Limb (tissue), 2 donors: ENCODE measurements around the gene PACRG.
A peak's percentile ranks its signal among the peaks of the same experiment; 100 is the strongest.

Source experiments
- DNase-seq, 2 donors: peaks; one replicate each; pipeline ENCODE4 v3.0.0-alpha.2; 2016; ENCODE audit errors: extremely low spot score in 2 of 2

The PACRG gene

DNA sequence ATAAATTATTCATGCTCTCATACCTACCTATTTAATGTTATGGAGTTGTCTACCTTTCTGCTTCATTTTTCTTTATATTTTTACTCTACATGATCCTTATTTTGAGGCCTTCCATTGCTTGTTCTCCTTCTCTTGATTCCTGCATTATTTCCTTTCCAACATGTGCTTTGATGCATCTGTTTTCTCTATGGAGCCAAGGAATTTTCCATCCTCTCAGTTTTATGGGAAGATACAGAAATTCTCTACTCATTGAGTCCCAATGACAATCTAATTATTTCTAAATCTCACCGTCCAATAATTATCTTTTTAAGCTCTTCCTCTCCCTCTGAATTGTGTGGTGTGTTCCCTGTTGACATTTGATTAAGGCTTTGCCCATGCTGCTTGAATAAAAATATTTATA, 136.0 kb downstream of the PACRG start:
- DNase-seq = no peak

DNA sequence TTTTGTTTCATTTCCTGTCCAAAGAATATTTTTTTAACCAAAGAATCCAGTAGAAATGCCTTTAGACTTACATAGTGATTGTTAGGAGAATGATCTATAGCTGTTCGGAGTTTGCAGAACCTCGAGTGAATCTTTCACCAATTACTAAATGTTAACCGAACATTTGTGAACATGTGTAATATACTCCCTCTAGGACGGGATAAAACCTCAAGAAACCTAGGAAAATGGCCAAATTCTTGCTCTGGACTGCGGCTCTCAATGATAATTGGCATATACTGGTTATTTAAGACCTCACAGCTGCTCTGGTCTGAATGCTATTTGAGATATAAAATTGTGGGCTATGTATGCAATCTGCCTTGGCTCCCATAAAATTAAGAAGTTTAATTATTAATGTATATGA, 137.1 kb downstream of the PACRG start:
- peak in 1 of 2 donors; percentile 72 for DNase-seq

DNA sequence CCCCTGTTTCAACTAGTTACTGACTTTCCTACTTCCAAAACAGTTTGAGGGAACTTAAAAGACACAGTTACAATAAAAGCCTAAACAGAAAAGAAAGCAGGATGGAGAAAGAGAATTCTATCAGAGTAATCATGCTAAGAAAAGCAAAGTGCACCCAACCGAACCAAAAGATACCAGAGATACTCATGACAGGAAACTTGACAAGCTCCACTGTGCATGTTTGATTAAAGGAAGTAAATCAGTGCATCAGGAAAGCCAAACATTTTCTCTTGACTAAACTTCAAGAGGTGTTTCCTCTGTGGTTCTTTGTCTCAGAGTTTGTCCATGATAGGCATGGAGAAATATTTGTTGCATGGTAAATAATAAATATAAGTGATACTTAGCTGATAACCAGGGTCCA, 138.9 kb downstream of the PACRG start:
- no peak for DNase-seq

DNA sequence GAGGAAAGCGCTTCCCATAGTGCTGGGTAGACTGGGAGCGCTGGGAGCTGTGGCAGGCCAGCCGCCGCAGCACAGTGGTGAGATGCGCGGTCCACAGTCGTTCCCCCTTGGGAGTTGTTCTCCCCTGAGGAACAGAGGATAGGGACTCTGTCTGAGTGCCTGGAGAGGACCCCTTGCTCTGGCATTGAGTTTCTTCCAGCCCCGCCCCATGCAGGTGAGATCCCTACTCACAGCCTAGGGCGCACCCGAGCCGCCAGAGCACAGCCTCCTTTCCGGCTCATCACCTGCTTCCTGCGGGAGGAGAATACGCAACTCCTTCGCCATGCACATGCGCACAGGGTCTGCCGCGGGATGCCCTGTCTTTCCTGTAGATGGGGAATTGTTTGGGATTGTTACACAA, 140.6 kb downstream of the PACRG start:
- DNase-seq = no peak

DNA sequence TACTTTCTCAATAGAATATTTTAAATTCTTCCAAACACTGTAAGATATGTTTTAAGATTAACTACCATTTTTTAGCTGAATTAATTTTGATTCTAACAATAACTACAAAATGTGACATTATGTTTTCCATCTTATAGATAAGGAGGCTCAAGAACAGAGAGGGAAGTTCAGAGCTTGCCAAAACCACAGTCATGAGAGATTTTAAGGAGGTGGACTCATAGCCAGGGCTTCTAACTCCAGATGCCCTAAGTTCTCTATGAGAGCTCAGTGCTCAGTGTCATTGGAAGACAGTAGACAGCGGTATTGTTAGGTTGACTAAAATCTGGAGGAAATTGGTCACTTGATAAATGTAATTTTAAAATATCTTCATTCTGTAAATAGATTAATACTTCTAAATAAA, 144.2 kb downstream of the PACRG start:
- no peak for DNase-seq

DNA sequence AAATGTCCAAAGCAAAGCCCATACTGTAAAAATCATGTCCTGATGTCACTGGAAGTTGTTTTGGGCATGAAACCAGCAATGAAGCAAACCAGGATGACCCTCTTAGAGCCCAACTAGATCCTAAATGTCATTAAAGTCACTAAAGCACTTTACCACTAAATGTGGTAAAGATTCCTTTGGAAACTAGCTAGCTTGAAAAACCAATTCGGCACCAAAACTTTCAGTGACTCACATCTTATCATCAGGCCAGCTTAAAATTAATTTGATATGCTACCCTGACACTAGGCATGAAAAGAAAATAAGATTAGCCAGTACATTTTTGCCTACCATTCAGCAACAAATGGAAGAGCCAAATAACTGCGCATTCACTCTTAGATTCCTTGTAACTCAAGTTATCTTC, 145.8 kb downstream of the PACRG start:
- no peak for DNase-seq

DNA sequence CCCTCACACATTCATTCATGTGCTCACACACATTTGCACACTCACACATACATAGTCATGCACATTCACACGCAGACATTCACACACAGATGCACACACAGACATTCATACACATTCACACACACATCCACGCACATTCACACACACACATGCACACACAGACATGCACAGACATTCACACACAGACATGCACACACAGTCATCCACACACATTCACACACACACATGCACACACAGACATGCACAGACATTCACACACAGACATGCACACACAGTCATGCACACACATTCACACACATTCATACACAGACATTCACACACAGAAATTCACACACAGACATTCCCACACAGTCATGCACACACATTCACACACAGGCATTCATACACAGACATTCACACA, 147.3 kb downstream of the PACRG start:
- DNase-seq = no peak

DNA sequence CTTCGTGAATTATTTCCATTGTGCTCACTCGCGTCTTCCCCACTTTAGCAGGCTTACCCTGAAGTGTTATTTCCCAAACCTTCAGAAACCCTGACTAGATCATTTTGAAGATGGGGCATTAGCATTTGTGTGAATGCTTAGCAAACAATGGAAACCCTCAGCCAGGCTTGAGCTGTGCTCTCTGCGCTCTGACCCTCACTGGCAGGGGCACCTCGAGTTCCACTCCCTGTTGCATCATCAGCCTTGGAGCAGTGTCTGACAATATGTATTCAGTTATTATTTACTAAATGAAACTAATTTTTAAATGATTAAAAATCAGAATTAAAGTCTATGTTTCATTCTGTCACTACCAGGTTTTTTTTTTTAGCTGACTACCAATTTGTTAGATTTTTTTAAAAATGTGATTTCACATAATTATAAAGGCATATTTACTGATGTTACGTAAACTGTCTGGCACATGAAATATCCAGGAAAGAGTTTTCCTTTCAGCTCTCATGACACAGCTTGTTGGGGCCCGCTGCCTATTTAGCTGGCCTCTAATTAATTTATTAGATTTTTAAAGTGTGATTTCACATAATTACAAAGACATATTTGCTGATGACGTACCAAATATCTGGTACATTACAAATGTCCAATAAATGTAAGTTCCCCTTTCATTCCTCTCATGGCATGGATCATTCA, 155.2 kb downstream of the PACRG start:
- no peak for DNase-seq

DNA sequence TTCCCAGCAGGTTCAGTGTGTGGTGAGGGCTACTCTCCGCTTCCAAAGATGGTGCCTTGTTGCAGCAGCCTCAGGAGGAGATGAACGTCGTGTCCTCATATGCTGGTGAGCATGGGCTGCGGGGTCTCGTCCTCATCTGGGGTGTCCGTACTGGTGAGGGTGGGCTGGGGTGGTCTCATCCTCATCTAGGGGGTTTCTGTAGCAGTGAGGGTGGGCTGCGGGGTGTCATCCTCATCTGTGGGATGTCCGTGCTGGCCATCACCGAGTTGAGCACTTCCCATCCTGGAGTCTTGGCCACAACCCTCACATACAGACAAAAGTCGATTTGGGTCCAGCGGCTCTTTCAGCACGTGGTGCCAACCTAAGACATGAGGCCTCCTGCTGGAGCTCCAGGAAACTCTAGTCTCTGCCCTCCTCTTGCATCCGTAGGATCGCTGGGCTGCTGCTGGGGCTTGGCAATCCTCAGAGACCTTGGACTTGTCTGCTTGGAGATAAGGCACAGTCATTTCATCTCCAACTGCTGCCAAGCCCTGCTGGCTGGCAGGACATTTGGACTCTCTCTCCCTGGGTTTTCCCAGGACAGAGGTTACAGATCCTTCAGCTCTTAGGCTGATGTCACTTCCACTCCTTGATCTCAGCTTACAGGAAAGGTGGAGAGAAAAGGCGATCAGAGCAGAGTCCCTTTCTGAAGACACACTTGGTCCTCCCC, 160.4 kb downstream of the PACRG start:
- no peak for DNase-seq

DNA sequence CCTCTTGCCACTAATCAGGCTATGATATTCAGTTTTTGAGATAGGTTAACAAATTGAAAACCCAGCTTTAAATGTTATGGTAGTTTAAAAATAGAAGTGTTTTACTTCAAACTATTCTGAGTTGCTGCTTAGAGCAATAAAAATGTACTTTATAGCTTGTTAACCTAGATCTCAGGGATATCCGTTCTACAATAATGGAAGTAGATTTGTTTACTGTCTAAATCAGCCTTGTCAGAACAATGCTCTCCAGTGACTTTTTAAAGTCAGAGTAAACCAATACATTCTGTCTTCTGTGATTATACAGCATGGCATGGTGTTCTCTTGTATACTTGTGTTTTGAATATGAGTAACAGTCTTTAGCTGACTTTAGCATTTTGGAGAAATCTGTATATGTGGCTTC, 161.5 kb downstream of the PACRG start:
- DNase-seq = no peak

DNA sequence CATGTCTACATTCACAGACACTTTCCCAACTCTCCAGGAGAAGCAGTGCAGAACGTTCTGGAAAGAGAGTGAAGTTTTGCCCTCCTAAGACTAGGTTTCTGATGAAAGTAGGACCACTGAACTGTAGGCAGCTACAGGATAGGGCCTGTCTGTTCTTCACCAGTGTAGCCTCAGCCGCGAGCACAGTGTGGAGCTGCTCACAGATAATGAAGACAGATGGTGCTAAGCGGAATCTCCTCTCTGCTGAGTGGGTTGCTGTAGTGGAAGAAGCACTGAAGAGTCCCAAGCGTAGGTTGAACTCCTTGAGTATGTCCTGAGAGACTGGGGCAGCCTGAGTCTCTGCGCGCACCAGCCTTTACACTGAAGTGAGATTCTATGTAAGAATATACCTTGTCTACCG, 170.2 kb downstream of the PACRG start:
- no peak for DNase-seq

DNA sequence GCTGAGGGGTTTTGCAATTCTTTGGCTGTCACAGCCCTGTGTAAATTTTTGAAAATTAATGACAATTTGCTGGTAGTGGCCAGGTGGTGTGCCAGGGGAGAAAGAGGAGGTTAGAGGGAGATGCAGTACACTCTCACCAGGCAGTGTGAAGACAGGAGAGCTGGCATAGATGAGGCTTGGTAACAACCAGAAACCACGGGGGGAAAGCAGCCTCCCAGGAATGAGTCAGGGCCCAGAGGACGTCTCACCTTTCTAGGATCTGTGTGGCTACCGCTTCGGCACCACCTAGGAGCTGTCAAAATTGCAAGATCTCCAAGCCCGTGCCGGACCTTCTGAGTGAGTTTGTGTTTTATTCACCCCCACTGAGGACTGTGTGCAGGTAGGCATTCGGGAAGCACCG, 171.4 kb downstream of the PACRG start:
- DNase-seq = no peak

DNA sequence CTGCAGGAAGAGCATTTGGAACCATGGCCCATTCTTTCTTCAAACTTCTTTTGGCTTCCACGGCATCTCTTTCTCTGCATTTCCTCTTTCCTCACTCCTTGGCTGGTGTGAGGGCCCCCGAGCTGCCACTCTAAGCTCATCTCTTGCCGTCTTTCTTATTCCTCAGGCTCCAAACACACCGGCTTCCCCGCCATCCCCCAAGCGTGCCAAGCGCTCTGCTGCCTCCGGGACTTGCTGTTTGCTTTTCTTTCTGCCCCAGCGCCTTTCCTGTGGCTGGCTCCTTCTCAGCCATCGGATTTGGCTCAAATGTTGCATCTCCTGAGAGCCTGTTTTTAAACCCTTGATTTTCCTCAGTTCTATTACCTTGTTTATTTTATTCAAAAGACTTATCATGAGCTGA, 172.7 kb downstream of the PACRG start:
- DNase-seq = no peak

DNA sequence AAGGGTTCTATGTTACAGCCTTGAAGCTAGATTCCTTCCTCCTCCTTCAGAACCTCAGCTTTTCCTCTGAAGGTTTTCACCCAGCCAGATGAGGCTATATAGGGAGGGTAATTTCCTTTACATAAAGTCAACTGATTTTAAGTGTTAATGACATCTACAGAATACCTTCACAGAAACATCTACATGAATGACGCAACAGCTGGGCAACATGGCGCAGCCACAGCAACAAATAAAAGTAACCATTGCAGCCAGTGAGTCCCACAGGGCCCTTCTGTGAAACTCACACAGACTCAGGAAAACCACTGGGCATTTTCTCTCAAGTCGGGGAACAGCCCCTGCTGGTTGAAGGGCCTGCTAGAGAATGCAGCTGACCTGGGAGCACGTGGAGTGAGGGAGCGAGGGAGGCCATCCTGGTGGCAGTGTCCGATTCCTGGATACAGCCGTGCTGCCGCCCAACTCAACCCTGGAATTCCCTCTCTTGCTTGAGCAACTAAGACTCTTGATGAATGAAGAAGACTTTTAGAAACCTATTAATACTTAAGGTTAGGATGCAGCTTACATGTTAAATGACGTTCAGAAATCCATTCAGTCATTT, 176.4 kb downstream of the PACRG start:
- no peak for DNase-seq

DNA sequence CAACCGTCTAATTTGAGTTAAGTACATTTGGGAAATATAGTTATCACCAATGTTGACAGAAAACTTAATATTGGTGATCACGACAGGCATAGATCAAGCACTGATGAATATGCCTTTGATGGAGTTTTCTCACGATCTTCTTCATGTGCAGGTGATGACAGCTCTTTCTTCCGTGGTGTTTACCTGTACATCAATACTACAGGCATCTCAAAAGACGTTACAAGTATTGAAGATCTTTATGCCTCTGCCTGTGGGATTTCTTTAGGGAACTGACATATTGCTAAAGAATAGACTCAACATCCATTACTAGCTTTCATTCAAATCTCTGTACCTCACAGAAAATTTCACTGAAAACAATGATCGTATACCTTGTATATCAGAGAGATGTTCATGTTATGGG, 178.7 kb downstream of the PACRG start:
- DNase-seq = no peak

DNA sequence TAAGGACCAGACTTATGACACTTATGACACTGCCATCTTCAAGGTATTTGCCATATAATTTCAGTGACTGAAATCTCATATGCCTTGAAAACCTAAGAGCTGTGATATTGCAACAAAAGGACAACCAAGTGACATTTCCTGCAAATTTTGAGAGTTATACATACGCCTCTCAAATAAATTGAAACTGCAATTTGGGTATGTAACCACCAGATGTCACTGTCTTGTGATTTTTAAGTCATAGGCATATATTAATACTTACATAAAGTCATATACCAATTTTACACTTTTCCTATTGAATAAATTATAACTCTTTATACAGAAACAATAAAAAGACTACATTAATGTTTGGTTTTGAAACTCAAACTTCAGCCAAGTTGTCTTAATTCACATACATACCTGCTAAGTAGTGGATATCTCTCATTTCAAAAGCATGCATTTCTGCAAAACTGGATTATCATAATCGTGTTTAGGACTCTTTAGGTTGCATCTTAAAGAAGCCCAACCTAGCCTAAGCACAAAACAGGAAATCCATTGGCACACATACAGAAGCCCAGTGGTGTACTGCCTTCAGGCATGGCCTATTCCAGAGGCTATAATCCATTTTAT, 180.2 kb downstream of the PACRG start:
- DNase-seq = no peak

DNA sequence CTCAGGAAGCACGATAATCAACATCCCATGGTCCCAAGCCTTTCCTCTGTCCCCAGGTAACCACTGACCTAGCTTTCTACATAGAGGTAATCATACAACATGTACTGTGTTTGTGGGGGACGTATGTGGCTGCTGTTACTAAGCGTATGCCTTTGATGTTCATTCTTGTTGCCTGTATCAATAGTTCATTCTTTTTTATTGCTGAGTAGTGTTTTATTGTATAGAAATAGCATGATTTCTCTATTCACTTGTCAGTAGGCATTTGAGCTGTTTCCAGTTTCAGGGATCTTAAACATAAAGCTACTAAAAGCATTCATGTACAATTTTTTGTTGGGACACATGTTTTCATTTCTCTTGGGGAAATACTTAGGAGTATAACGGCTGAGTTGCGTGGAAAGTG, 185.4 kb downstream of the PACRG start:
- DNase-seq = no peak

DNA sequence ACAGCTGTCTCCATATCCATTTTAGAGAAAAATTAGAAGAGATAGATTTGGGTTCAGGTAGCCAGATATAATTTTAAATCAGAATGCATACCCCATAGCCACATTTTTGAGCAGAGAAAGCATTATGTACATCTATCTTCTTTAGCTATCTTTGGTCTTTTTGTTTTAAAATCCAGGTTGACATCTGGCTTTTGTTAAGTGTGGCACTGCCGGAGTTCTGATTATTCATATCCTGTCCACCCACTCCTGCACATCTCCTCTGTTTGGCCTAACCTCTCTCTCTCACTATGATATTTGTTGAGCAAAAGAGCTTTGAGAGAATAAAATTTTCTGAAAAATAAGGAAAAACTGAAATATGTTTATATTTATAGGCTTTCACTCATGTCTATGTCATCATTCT, 189.7 kb downstream of the PACRG start:
- DNase-seq = no peak

DNA sequence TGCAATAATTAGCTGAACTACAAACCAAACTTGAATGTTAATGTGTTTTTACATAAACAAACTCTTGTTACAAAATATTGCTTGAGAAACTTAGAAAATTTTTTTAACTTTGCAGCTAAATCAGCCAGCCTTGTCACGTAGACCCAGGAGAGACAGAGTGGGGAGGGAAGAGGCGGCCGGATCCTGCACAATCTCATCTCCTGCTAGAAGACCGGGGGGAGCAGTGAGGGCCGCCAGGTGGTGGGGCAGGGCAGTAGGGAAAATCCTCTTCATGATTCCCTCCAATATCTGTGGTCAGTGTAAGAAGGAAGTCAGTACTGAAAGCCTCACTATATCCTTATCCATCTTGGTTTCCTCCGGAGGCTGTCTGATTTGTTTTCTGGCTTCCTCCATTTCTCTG, 193.3 kb downstream of the PACRG start:
- no peak for DNase-seq

DNA sequence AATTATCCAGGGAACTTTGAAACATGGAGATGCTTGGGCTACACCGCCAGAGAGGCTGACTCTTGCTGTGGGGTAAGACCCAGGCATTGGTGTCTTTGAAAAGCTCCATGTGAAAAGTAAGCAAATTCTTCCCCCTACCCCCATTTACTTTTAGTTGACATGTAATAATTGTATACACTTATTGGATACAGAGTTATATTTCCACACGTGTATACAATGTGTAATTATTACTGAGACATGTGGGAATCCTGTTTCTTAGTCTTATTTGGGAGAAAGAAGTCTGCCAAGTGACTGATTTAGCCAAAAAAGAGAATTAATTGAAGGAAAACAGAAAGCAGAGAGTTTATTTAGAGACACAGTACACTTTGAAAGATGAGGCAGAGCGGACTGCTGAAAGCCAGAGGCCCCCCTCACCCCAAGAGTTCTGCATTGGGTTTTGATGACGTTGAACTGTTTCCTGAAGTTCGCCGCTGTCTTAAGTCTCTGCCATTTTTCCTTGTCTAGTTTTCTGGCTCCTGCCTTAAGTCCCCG, 193.8 kb downstream of the PACRG start:
- DNase-seq = no peak

DNA sequence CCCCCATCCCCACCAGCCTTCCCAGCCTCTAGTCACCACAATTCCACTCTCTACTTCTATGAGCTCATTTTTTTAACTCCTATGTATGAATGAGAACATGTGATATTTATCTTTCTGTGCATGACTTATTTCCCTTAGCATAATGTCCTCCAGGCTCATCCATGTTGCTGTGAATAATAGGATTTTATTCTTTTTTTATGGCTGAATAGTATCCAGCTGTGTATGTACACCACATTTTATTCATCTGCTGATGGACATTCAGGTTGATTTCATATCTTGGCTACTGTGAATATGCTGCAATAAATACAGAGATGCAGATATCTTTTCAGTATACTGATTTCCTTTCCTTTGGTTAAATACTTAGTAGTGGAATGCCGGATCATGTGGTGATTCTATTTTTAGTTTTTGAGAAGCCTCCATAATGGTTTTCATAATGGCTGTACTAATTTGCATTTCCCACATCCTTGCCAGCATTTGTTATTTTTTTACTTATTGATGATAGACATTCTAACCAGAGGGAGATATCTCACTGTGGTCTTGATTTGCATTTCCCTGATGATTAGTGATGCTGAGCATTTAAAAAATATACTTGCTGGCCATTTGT, 194.9 kb downstream of the PACRG start:
- DNase-seq = no peak

DNA sequence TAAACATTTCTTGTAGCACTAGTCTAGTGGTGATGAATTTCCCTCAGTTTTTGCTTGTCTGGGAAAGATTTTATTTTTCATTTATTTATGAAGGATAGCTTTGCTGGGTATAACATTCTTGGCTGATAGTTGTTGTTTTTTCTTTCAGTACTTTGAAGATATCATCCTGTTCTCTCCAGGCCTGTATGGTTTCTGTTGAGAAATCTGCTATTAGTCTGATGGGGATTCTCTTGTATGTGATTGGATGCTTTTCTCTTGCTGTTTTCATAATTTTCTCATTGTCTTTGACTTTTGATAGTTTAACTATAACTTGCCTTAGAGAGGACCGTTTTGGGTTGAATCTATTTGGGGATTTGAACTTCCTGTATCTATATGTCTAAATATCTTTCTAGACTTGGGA, 207.1 kb downstream of the PACRG start:
- DNase-seq = no peak
